Liver (tissue), 9 donors: ENCODE measurements around the gene ARHGDIA. TPM values are rescaled to one million over a fixed set of nuclear protein-coding genes. Genes with fewer than 3 reads are reported as not detected.

Experiments
- DNase-seq: peaks from one replicate; pipeline ENCODE4 v3.0.0-alpha.2; 2017; ENCODE audit warnings: low spot score
- H3K27ac ChIP-seq, 2 donors: one replicate each; pipeline ENCODE4 v1.7.0; 2013; ENCODE audit warnings: inconsistent platforms in 2 of 2, low read length in 2 of 2, control low read depth in 1 of 2, low read depth in 1 of 2, mild to moderate bottlenecking in 1 of 2
- H3K27me3 ChIP-seq, 4 donors: one replicate each; pipeline versions ENCODE4 v1.6.1 to v1.7.0; 2013; ENCODE audit warnings: low read length in 3 of 4, inconsistent platforms in 1 of 4, mild to moderate bottlenecking in 1 of 4, moderate library complexity in 1 of 4; ENCODE audit not compliant: control insufficient read depth in 4 of 4, insufficient read depth in 4 of 4
- H3K36me3 ChIP-seq, 4 donors: one replicate each; pipeline versions ENCODE4 v1.6.1 to v1.7.0; 2013; ENCODE audit warnings: low read length in 3 of 4, mild to moderate bottlenecking in 3 of 4, low read depth in 1 of 4, moderate library complexity in 1 of 4; ENCODE audit not compliant: control insufficient read depth in 4 of 4, insufficient read depth in 3 of 4
- H3K4me1 ChIP-seq, 4 donors: one replicate each; pipeline versions ENCODE4 v1.6.1 to v1.7.0; 2013; ENCODE audit warnings: low read length in 3 of 4, mild to moderate bottlenecking in 3 of 4, moderate library complexity in 1 of 4; ENCODE audit not compliant: control insufficient read depth in 4 of 4, insufficient read depth in 4 of 4
- H3K4me3 ChIP-seq, 3 donors: one replicate each; pipeline versions ENCODE4 v1.6.1 to v1.7.0; 2013; ENCODE audit warnings: low read length in 3 of 3, control low read depth in 1 of 3, low read depth in 1 of 3, mild to moderate bottlenecking in 1 of 3
- H3K9ac ChIP-seq, 2 donors: one replicate each; pipeline ENCODE4 v1.7.0; 2013; ENCODE audit warnings: low read length in 2 of 2, mild to moderate bottlenecking in 2 of 2, moderate library complexity in 2 of 2, control low read depth in 1 of 2, low read depth in 1 of 2
- H3K9me3 ChIP-seq, 4 donors: one replicate each; pipeline versions ENCODE4 v1.6.1 to v1.7.0; 2013; ENCODE audit warnings: low read length in 3 of 4; ENCODE audit not compliant: control insufficient read depth in 4 of 4
- EGR1 ChIP-seq, 2 donors: IDR thresholded peaks; 2 replicates each; pipeline ENCODE4 v1.6.1; 2016 to 2018; ENCODE audit warnings: antibody characterized with exemption in 2 of 2, low read depth in 2 of 2
- FOXA1 ChIP-seq: IDR thresholded peaks from 2 replicates; pipeline ENCODE4 v1.6.1; 2016; ENCODE audit warnings: antibody characterized with exemption
- FOXA2 ChIP-seq: IDR thresholded peaks from 2 replicates; pipeline ENCODE4 v1.6.1; 2016; ENCODE audit warnings: antibody characterized with exemption
- GABPA ChIP-seq, 2 donors: IDR thresholded peaks in 1 of 2; conservative IDR thresholded peaks in 1 of 2; 2 replicates each; pipeline ENCODE4 v1.6.1; 2016; ENCODE audit warnings: antibody characterized with exemption in 2 of 2, mild to moderate bottlenecking in 1 of 2, moderate library complexity in 1 of 2
- HNF4A ChIP-seq, 2 donors: conservative IDR thresholded peaks; 2 replicates each; pipeline ENCODE4 v1.6.1; 2016; ENCODE audit warnings: antibody characterized with exemption in 2 of 2, mild to moderate bottlenecking in 2 of 2
- HNF4G ChIP-seq: IDR thresholded peaks from 2 replicates; pipeline ENCODE4 v1.6.1; 2016; ENCODE audit warnings: antibody characterized with exemption
- JUND ChIP-seq, 2 donors: IDR thresholded peaks; 2 replicates each; pipeline ENCODE4 v1.6.1; 2016; ENCODE audit warnings: antibody characterized with exemption in 2 of 2
- NR2F2 ChIP-seq: IDR thresholded peaks from 2 replicates; pipeline ENCODE4 v1.6.1; 2016; ENCODE audit warnings: antibody characterized with exemption
- RXRA ChIP-seq, 2 donors: IDR thresholded peaks; 2 replicates each; pipeline ENCODE4 v1.6.1; 2017 to 2018; ENCODE audit warnings: antibody characterized with exemption in 2 of 2, mild to moderate bottlenecking in 1 of 2
- TAF1 ChIP-seq: conservative IDR thresholded peaks from 2 replicates; pipeline ENCODE4 v1.6.1; 2016; ENCODE audit warnings: antibody characterized with exemption, mild to moderate bottlenecking
- YY1 ChIP-seq: IDR thresholded peaks from 2 replicates; pipeline ENCODE4 v1.6.1; 2016; ENCODE audit warnings: antibody characterized with exemption, mild to moderate bottlenecking
- WGBS: extraction: QIAGEN DNeasy Blood & Tissue Kit; methylation state at CpG from one replicate; pipeline ENCODE4 v1.1.7; 2013; 5-methylcytosine and 5-hydroxymethylcytosine counted together
- polyA plus RNA-seq, 2 donors: library from polyadenylated mRNA; stranded (reverse) in 1 of 2; unstranded in 1 of 2; fragments of 200-250 nt in 1 of 2; fragments of >200 nt in 1 of 2; fragmentation: Nextera tagmentation in 1 of 2; extraction: Ambion mirVana in 1 of 2; gene quantifications; one replicate each; pipeline versions ENCODE4 v1.2.1 to v1.2.3, GENCODE V29; 2013 to 2015
- total RNA-seq, 2 donors: library from RNA; depleted of rRNA; stranded (reverse); fragments of >200 nt; gene quantifications; one replicate each; pipeline ENCODE4 v1.2.3, GENCODE V29; 2014
- TF ChIP-seq, protein P1 (sequence below): IDR thresholded peaks from 2 replicates; pipeline ENCODE4 v1.6.1; 2016; ENCODE audit warnings: antibody characterized with exemption
- TF ChIP-seq, protein P2 (sequence below): IDR thresholded peaks from 2 replicates; pipeline ENCODE4 v1.6.1; 2016; ENCODE audit warnings: antibody characterized with exemption, mild to moderate bottlenecking
- TF ChIP-seq, protein P3 (sequence below): IDR thresholded peaks from 2 replicates; pipeline ENCODE4 v1.6.1; 2016; ENCODE audit warnings: antibody characterized with exemption
- TF ChIP-seq, protein P4 (sequence below): IDR thresholded peaks from 2 replicates; pipeline ENCODE4 v1.6.1; 2016; ENCODE audit warnings: antibody characterized with exemption
- TF ChIP-seq, protein P5 (sequence below): fragments of 150-350 bp; IDR thresholded peaks from 2 replicates; pipeline ENCODE4 v1.5.1; 2017; ENCODE audit warnings: improper control_type of control experiment, low read depth, low read length; ENCODE audit not compliant: missing input control
- donor health status: healthy.
- donor health status: healthy.
- donor health status: healthy.
- donor health status: healthy.
- donor health status: healthy.

Gene ARHGDIA
- total and polyA plus RNA-seq, 4 donors = 35.5 to 142 (median 75.3) TPM

DNA sequence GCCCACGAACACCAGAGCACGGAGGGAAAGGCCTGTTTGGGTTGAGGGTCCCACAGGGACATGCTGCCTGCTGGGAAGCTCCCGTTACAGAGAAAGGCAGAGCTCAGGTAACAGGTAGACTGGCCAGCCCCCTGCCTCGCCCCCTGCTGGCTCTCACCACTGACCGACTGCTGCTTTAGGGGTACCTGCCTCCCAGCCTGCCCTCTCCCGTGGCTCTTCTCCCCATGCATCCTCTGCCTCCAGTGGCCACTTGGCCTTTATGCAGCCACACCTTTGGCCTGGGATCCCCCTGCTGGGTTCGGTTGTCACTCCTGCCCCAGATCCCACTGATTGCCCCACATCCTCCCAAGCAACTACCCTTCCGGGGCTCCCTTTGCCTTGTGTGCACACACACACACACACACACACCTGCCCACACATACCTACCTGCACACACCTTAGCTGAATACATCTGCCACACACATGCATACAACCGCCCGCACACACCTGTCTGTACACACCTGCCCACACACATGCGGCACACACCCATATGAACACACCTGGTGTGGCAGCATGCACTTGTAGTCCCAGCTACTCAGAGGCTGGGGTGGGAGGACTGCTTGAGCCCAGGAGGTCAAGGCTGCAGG lies 45.2 kb downstream of the ARHGDIA start:
- WGBS = 86% methylated on average over 11 of the region's 11 CpGs
- DNase-seq = no peak
- no peak overlapping the region for H3K27ac ChIP-seq
- peaks cover 8 to 22% (median 16%) of the 10 kb centered on the region in 4 donors for H3K4me1 ChIP-seq
- no peaks in the 10 kb centered on the region for H3K9me3 ChIP-seq
- no peak overlapping the region for H3K4me3 ChIP-seq
- peaks cover 0 to 5% (median 0%) of the 10 kb centered on the region in 4 donors for H3K36me3 ChIP-seq
- TF ChIP-seq JUND (IDR thresholded peaks at IDR 0.05) (no peak), NR2F2 (no peak), HNF4A (conservative IDR thresholded peaks at IDR 0.05) (no peak), YY1 (no peak), GABPA (IDR thresholded peaks at IDR 0.05 in 1 of 2, conservative IDR thresholded peaks at IDR 0.05 in 1 of 2) (no peak), FOXA2 (no peak), HNF4G (no peak), EGR1 (IDR thresholded peaks at IDR 0.05; ENCODE audit: low read depth in 2 of 2) (no peak), RXRA (IDR thresholded peaks at IDR 0.05) (no peak), TAF1 (no peak), FOXA1 (no peak)
- TF ChIP-seq, protein P1, sequence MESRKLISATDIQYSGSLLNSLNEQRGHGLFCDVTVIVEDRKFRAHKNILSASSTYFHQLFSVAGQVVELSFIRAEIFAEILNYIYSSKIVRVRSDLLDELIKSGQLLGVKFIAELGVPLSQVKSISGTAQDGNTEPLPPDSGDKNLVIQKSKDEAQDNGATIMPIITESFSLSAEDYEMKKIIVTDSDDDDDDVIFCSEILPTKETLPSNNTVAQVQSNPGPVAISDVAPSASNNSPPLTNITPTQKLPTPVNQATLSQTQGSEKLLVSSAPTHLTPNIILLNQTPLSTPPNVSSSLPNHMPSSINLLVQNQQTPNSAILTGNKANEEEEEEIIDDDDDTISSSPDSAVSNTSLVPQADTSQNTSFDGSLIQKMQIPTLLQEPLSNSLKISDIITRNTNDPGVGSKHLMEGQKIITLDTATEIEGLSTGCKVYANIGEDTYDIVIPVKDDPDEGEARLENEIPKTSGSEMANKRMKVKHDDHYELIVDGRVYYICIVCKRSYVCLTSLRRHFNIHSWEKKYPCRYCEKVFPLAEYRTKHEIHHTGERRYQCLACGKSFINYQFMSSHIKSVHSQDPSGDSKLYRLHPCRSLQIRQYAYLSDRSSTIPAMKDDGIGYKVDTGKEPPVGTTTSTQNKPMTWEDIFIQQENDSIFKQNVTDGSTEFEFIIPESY = no peak
- TF ChIP-seq, protein P2, sequence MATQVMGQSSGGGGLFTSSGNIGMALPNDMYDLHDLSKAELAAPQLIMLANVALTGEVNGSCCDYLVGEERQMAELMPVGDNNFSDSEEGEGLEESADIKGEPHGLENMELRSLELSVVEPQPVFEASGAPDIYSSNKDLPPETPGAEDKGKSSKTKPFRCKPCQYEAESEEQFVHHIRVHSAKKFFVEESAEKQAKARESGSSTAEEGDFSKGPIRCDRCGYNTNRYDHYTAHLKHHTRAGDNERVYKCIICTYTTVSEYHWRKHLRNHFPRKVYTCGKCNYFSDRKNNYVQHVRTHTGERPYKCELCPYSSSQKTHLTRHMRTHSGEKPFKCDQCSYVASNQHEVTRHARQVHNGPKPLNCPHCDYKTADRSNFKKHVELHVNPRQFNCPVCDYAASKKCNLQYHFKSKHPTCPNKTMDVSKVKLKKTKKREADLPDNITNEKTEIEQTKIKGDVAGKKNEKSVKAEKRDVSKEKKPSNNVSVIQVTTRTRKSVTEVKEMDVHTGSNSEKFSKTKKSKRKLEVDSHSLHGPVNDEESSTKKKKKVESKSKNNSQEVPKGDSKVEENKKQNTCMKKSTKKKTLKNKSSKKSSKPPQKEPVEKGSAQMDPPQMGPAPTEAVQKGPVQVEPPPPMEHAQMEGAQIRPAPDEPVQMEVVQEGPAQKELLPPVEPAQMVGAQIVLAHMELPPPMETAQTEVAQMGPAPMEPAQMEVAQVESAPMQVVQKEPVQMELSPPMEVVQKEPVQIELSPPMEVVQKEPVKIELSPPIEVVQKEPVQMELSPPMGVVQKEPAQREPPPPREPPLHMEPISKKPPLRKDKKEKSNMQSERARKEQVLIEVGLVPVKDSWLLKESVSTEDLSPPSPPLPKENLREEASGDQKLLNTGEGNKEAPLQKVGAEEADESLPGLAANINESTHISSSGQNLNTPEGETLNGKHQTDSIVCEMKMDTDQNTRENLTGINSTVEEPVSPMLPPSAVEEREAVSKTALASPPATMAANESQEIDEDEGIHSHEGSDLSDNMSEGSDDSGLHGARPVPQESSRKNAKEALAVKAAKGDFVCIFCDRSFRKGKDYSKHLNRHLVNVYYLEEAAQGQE = no peak
- TF ChIP-seq, protein P3, sequence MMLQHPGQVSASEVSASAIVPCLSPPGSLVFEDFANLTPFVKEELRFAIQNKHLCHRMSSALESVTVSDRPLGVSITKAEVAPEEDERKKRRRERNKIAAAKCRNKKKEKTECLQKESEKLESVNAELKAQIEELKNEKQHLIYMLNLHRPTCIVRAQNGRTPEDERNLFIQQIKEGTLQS = no peak
- TF ChIP-seq, protein P4, sequence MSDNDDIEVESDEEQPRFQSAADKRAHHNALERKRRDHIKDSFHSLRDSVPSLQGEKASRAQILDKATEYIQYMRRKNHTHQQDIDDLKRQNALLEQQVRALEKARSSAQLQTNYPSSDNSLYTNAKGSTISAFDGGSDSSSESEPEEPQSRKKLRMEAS = no peak
- TF ChIP-seq, protein P5, sequence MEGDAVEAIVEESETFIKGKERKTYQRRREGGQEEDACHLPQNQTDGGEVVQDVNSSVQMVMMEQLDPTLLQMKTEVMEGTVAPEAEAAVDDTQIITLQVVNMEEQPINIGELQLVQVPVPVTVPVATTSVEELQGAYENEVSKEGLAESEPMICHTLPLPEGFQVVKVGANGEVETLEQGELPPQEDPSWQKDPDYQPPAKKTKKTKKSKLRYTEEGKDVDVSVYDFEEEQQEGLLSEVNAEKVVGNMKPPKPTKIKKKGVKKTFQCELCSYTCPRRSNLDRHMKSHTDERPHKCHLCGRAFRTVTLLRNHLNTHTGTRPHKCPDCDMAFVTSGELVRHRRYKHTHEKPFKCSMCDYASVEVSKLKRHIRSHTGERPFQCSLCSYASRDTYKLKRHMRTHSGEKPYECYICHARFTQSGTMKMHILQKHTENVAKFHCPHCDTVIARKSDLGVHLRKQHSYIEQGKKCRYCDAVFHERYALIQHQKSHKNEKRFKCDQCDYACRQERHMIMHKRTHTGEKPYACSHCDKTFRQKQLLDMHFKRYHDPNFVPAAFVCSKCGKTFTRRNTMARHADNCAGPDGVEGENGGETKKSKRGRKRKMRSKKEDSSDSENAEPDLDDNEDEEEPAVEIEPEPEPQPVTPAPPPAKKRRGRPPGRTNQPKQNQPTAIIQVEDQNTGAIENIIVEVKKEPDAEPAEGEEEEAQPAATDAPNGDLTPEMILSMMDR = no peak
- no peak overlapping the region for H3K9ac ChIP-seq
- no peaks in the 10 kb centered on the region for H3K27me3 ChIP-seq
